ENCODE results near the gene CAV1. TPM values are rescaled to one million over a fixed set of nuclear protein-coding genes. Genes with fewer than 3 reads are reported as not detected.

The CAV1 gene
- total RNA-seq, 1 donor from 2014 or later, result 6.1 TPM

GRCh38 chr7:116521046-116521664 lies 3.7 kb upstream of the CAV1 start:
- TF ChIP-seq, protein P1, sequence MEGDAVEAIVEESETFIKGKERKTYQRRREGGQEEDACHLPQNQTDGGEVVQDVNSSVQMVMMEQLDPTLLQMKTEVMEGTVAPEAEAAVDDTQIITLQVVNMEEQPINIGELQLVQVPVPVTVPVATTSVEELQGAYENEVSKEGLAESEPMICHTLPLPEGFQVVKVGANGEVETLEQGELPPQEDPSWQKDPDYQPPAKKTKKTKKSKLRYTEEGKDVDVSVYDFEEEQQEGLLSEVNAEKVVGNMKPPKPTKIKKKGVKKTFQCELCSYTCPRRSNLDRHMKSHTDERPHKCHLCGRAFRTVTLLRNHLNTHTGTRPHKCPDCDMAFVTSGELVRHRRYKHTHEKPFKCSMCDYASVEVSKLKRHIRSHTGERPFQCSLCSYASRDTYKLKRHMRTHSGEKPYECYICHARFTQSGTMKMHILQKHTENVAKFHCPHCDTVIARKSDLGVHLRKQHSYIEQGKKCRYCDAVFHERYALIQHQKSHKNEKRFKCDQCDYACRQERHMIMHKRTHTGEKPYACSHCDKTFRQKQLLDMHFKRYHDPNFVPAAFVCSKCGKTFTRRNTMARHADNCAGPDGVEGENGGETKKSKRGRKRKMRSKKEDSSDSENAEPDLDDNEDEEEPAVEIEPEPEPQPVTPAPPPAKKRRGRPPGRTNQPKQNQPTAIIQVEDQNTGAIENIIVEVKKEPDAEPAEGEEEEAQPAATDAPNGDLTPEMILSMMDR (IDR thresholded peaks at IDR 0.05), result no peak
- H3K36me3 Mint-ChIP-seq (ENCODE audit: low read depth), result peaks cover 7% of the 10 kb centered on the region
- no peak overlapping the region for H3K4me3 Mint-ChIP-seq
- H3K9me3 Mint-ChIP-seq, result no peaks in the 10 kb centered on the region
- H3K27ac Mint-ChIP-seq, result no peak overlapping the region
- ATAC-seq (ENCODE audit: low read depth) (no peak), DNase-seq (no peak)
- CTCF ChIA-PET, result no interaction called here
- POLR2A ChIA-PET, result no interaction called here
- H3K27me3 Mint-ChIP-seq, result peaks cover 33% of the 10 kb centered on the region
- intact Hi-C loops (cut with micrococcal nuclease), result loop anchor here (10.0 kb wide), 1 partner anchor 1596 kb away; the partner anchor contains the start of gene MDFIC
- H3K4me1 Mint-ChIP-seq, result peaks cover 8% of the 10 kb centered on the region

GRCh38 chr7:116522247-116522646 lies 2.6 kb upstream of the CAV1 start:
- TF ChIP-seq, protein P1 (IDR thresholded peaks at IDR 0.05), result no peak
- Mint-ChIP-seq H3K9me3 (no peaks in the 10 kb centered on the region), H3K36me3 (ENCODE audit: low read depth) (peaks cover 7% of the 10 kb centered on the region), H3K4me3 (no peak overlapping the region), H3K4me1 (peaks cover 19% of the 10 kb centered on the region), H3K27me3 (peaks cover 44% of the 10 kb centered on the region), H3K27ac (no peak overlapping the region)
- POLR2A ChIA-PET, result no interaction called here
- ATAC-seq (ENCODE audit: low read depth) (no peak), DNase-seq (no peak)
- CTCF ChIA-PET, result interaction anchor here (1.0 kb wide), 1 partner anchor 67 kb away, joined by 4 read pairs; no protein-coding TSS in a partner anchor
- intact Hi-C loops (cut with micrococcal nuclease), result loop anchor here (10.0 kb wide), 1 partner anchor 1597 kb away; the partner anchor contains the start of gene MDFIC

GRCh38 chr7:116524221-116524608 lies 621 bp upstream of the CAV1 start:
- CTCF ChIA-PET, result no interaction called here
- H3K27me3 Mint-ChIP-seq, result peaks cover 46% of the 10 kb centered on the region
- H3K4me1 Mint-ChIP-seq, result peaks cover 19% of the 10 kb centered on the region
- TF ChIP-seq, protein P1 (IDR thresholded peaks at IDR 0.05), result no peak
- ATAC-seq (ENCODE audit: low read depth) (no peak), DNase-seq (no peak)
- peak overlapping the region; percentile 5 for H3K4me3 Mint-ChIP-seq
- H3K27ac Mint-ChIP-seq, result no peak overlapping the region
- intact Hi-C loops (cut with micrococcal nuclease), result loop anchor here (2.0 to 10.0 kb wide), 2 partner anchors 351 to 1599 kb away; partner anchors contain the start of gene MDFIC
- H3K9me3 Mint-ChIP-seq, result no peaks in the 10 kb centered on the region
- H3K36me3 Mint-ChIP-seq (ENCODE audit: low read depth), result peaks cover 7% of the 10 kb centered on the region
- POLR2A ChIA-PET, result no interaction called here

GRCh38 chr7:116525298-116525912 lies 569 bp downstream of the CAV1 start:
- no peaks in the 10 kb centered on the region for H3K9me3 Mint-ChIP-seq
- ChIA-PET POLR2A (interaction anchor here (0.9 kb wide), 1 partner anchor 315 kb away, joined by 3 read pairs; the partner anchor contains the start of gene TES), CTCF (interaction anchor here (0.9 to 3.6 kb wide), 20 partner anchors 9 to 386 kb away, joined by 3 to 37 read pairs (median 5); no protein-coding TSS in a partner anchor)
- H3K27me3 Mint-ChIP-seq, result peaks cover 38% of the 10 kb centered on the region
- ATAC-seq (ENCODE audit: low read depth) (peak; percentile 53), DNase-seq (no peak)
- TF ChIP-seq, protein P1 (IDR thresholded peaks at IDR 0.05), result no peak
- peak overlapping the region; percentile 90 for H3K4me3 Mint-ChIP-seq
- H3K36me3 Mint-ChIP-seq (ENCODE audit: low read depth), result peaks cover 7% of the 10 kb centered on the region
- intact Hi-C loops (cut with micrococcal nuclease), result loop anchor here (1.0 to 10.0 kb wide), 8 partner anchors 14 to 1601 kb away; partner anchors contain the start of genes CAPZA2, MDFIC and MET
- H3K27ac Mint-ChIP-seq, result peak overlapping the region; percentile 71
- H3K4me1 Mint-ChIP-seq, result peaks cover 19% of the 10 kb centered on the region

Measured in activated B cell treated with CpG ODN at 0.5 μM for 24 hours (primary cell).